RWPE1 (cell line): Measurements from ENCODE around the gene GLRX.
"Not testable (repeated sequence)": the region's sequence is repeated elsewhere in the genome, so short reads cannot be mapped to it uniquely, and the experiment has no call there.

Experiments used
- CTCF ChIA-PET: fragments of 350-600 bp; sonication (Branson Sonifier 250); formaldehyde crosslinking; extraction: SDS; loops from one replicate; lab custom pipeline; 2021; lab: Yijun Ruan, JAX
- POLR2A ChIA-PET: fragments of 400-600 bp; formaldehyde crosslinking; extraction: SDS; loops from one replicate; lab custom pipeline; 2020; ENCODE audit warnings: antibody characterized with exemption; ENCODE audit not compliant: low non-redundant PET; lab: Yijun Ruan, JAX
- DNase-seq: peaks from one replicate; pipeline ENCODE4 v3.0.0; 2012; ENCODE audit warnings: low spot score
- H3K27ac ChIP-seq: fragments of 450-650 bp; 2 replicates; pipeline ENCODE4 v1.5.1; 2017
- CTCF ChIP-seq: fragments of 450-650 bp; conservative IDR thresholded peaks from 2 replicates; pipeline ENCODE4 v1.5.1; 2017; ENCODE audit warnings: low read depth, mild to moderate bottlenecking

The GLRX gene

GRCh38 chr5:95815155-95815729, 7.3 kb downstream of the GLRX start:
- no peak for TF ChIP-seq CTCF
- no peak overlapping the region for H3K27ac ChIP-seq
- ChIA-PET CTCF (interaction anchor here (0.6 kb wide), 1 partner anchor 545 kb away, joined by 3 read pairs; no protein-coding TSS in a partner anchor), POLR2A (interaction anchor here (0.5 kb wide), 1 partner anchor 62 kb away, joined by 3 read pairs; no protein-coding TSS in a partner anchor)
- DNase-seq: no peak

GRCh38 chr5:95813035-95813434, 9.5 kb downstream of the GLRX start:
- DNase-seq, H3K27ac ChIP-seq, POLR2A ChIA-PET: not testable (repeated sequence)
- CTCF ChIA-PET: interaction anchor here (0.7 kb wide), 1 partner anchor 190 kb away, joined by 3 read pairs; no protein-coding TSS in a partner anchor

- no peak for TF ChIP-seq CTCF
- DNase-seq: no peak
- CTCF ChIA-PET: interaction anchor here (0.6 kb wide), 1 partner anchor 148 kb away, joined by 3 read pairs; no protein-coding TSS in a partner anchor
- H3K27ac ChIP-seq: no peak overlapping the region
- POLR2A ChIA-PET: no interaction called here
Observed at GRCh38 chr5:95812074-95812471, 10.5 kb downstream of the GLRX start.

DNA sequence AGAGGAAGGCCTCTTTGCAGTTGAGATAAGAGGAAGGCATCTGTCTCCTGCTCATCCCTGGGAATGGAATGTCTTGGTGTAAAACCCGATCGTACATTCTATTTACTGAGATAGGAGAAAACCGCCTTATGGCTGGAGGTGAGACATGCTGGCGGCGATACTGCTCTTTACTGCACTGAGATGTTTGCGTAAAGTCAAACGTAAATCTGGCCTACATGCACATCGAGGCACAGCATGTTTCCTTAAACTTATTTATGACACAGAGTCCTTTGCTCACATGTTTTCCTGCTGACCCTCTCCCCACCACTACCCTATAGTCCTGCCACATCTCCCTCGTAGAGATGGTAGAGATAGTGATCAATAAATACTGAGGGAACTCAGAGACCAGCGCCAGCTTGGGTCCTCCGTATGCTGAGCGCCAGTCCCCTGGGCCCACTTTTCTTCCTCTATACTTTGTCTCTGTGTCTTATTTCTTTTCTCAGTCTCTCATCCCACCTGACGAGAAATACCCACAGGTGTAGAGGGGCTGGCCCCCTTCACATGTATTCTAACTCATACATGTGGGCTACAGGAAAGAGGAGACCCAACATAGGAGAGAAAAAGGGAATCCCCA, 11.0 kb downstream of the GLRX start:
- H3K27ac ChIP-seq, POLR2A ChIA-PET, CTCF ChIA-PET, DNase-seq: not testable (repeated sequence)

- CTCF ChIA-PET: not testable (repeated sequence)
Observed at GRCh38 chr5:95811126-95811423, 11.5 kb downstream of the GLRX start.

GRCh38 chr5:95810305-95811125, 12.0 kb downstream of the GLRX start:
- CTCF ChIA-PET: interaction anchor here (2.2 kb wide), 1 partner anchor 29 kb away, joined by 7 read pairs; no protein-coding TSS in a partner anchor
- no peak for DNase-seq

More at GRCh38 chr5:95811126-95811423, 11.5 kb downstream of the GLRX start:
- POLR2A ChIA-PET, DNase-seq, H3K27ac ChIP-seq: not testable (repeated sequence)

DNA sequence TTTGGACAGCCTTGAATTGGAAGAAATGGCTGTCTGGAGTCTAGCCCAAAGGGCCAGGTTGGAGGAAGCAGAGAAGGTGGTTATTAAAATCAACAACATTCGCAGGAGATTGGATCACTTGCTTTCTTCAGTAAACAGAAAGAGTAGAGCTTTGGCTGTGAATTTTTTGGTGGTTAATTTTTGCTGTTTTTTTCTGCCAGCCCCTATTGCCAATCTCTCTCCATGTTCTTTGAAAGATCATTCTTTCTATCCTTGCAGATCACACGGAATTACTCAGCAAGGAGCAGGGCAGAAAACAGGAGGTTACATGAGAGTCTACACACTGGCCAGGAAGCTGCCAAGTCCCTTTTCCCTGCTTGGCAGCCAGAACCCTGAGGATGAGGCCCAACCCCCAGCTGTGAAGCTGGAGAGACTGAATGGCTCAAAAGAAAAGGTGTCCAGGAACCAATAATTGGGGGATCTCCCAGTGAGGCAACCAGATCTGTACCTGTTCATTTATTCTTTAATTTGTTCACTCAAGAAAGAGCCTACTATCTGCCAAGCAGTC, 13.0 kb downstream of the GLRX start:
- ChIA-PET POLR2A (no interaction called here), CTCF (interaction anchor here (0.8 to 2.2 kb wide), 2 partner anchors 18 to 28 kb away, joined by 4 to 7 read pairs; no protein-coding TSS in a partner anchor)
- DNase-seq: no peak
- no peak overlapping the region for H3K27ac ChIP-seq
- TF ChIP-seq CTCF: no peak

More at GRCh38 chr5:95810305-95811125, 12.0 kb downstream of the GLRX start:
- no peak overlapping the region for H3K27ac ChIP-seq
- TF ChIP-seq CTCF: no peak
- POLR2A ChIA-PET: no interaction called here
